Activated T-cell treated with anti-CD3 and anti-CD28 coated beads, Interleukin-2, amount 50 U/mL, for 24 hours (primary cell): Measurements from ENCODE around the gene GRAMD2B.
"Not testable (repeated sequence)": the region's sequence is repeated elsewhere in the genome, so short reads cannot be mapped to it uniquely, and the experiment has no call there.

Experiments used
- DNase-seq: peaks from one replicate; pipeline ENCODE4 v3.0.0-alpha.2; 2020
- H3K27ac Mint-ChIP-seq: 2 replicates; pipeline ENCODE4 v1.8.0; 2020; ENCODE audit warnings: mild to moderate bottlenecking, mixed read lengths
- H3K27me3 Mint-ChIP-seq: 2 replicates; pipeline ENCODE4 v1.8.0; 2020; ENCODE audit warnings: mixed read lengths
- H3K36me3 Mint-ChIP-seq: 2 replicates; pipeline ENCODE4 v1.8.0; 2020; ENCODE audit warnings: low read depth, mixed read lengths
- H3K4me1 Mint-ChIP-seq: 2 replicates; pipeline ENCODE4 v1.8.0; 2020; ENCODE audit warnings: low read depth, mixed read lengths
- H3K4me3 Mint-ChIP-seq: 2 replicates; pipeline ENCODE4 v1.8.0; 2020; ENCODE audit warnings: mild to moderate bottlenecking, moderate library complexity, mixed read lengths
- H3K9me3 Mint-ChIP-seq: 2 replicates; pipeline ENCODE4 v1.8.0; 2020; ENCODE audit warnings: mixed read lengths

Gene GRAMD2B

GRCh38 chr5:126513302-126513701, 90.1 kb downstream of the GRAMD2B start:
- Mint-ChIP-seq H3K27me3 (no peaks in the 10 kb centered on the region), H3K9me3 (no peaks in the 10 kb centered on the region), H3K27ac (no peak overlapping the region), H3K4me3 (no peak overlapping the region), H3K4me1 (peaks cover 30% of the 10 kb centered on the region), H3K36me3 (no peaks in the 10 kb centered on the region)
- no peak for DNase-seq

- no peak for DNase-seq
- Mint-ChIP-seq H3K27ac (no peak overlapping the region), H3K4me1 (peaks cover 26% of the 10 kb centered on the region), H3K36me3 (no peaks in the 10 kb centered on the region), H3K4me3 (no peak overlapping the region), H3K9me3 (no peaks in the 10 kb centered on the region), H3K27me3 (no peaks in the 10 kb centered on the region)
Observed at GRCh38 chr5:126513703-126514102, 90.5 kb downstream of the GRAMD2B start.

GRCh38 chr5:126514131-126514557, 90.9 kb downstream of the GRAMD2B start:
- H3K4me1 Mint-ChIP-seq, result peaks cover 22% of the 10 kb centered on the region
- H3K27ac Mint-ChIP-seq, result no peak overlapping the region
- H3K4me3 Mint-ChIP-seq, result no peak overlapping the region
- no peaks in the 10 kb centered on the region for H3K36me3 Mint-ChIP-seq
- H3K27me3 Mint-ChIP-seq, result no peaks in the 10 kb centered on the region
- DNase-seq, result no peak
- H3K9me3 Mint-ChIP-seq, result no peaks in the 10 kb centered on the region

- no peaks in the 10 kb centered on the region for H3K9me3 Mint-ChIP-seq
- no peaks in the 10 kb centered on the region for H3K27me3 Mint-ChIP-seq
- H3K36me3 Mint-ChIP-seq, result no peaks in the 10 kb centered on the region
- no peak overlapping the region for H3K27ac Mint-ChIP-seq
- peaks cover 17% of the 10 kb centered on the region for H3K4me1 Mint-ChIP-seq
- DNase-seq, result no peak
- H3K4me3 Mint-ChIP-seq, result no peak overlapping the region
Observed at GRCh38 chr5:126514558-126515141, 91.4 kb downstream of the GRAMD2B start.

GRCh38 chr5:126515337-126515736, 92.1 kb downstream of the GRAMD2B start:
- DNase-seq, result no peak
- H3K36me3 Mint-ChIP-seq, result no peaks in the 10 kb centered on the region
- no peaks in the 10 kb centered on the region for H3K27me3 Mint-ChIP-seq
- no peaks in the 10 kb centered on the region for H3K9me3 Mint-ChIP-seq
- no peak overlapping the region for H3K27ac Mint-ChIP-seq
- no peak overlapping the region for H3K4me3 Mint-ChIP-seq
- H3K4me1 Mint-ChIP-seq, result peaks cover 11% of the 10 kb centered on the region

GRCh38 chr5:126516133-126516532, 92.9 kb downstream of the GRAMD2B start:
- Mint-ChIP-seq H3K27me3 (no peaks in the 10 kb centered on the region), H3K36me3 (no peaks in the 10 kb centered on the region), H3K4me1 (peaks cover 4% of the 10 kb centered on the region), H3K4me3 (no peak overlapping the region), H3K9me3 (no peaks in the 10 kb centered on the region), H3K27ac (no peak overlapping the region)
- no peak for DNase-seq

- Mint-ChIP-seq H3K27me3 (no peaks in the 10 kb centered on the region), H3K9me3 (no peaks in the 10 kb centered on the region), H3K4me3 (no peak overlapping the region), H3K27ac (no peak overlapping the region), H3K36me3 (no peaks in the 10 kb centered on the region), H3K4me1 (peaks cover 2% of the 10 kb centered on the region)
- no peak for DNase-seq
Observed at GRCh38 chr5:126516852-126517251, 93.6 kb downstream of the GRAMD2B start.

- H3K27ac Mint-ChIP-seq, H3K4me1 Mint-ChIP-seq, H3K27me3 Mint-ChIP-seq, DNase-seq, H3K9me3 Mint-ChIP-seq, H3K4me3 Mint-ChIP-seq, H3K36me3 Mint-ChIP-seq: not testable (repeated sequence)
Observed at GRCh38 chr5:126519223-126519622, 96.0 kb downstream of the GRAMD2B start.

GRCh38 chr5:126519637-126520592, 96.7 kb downstream of the GRAMD2B start:
- no peak for DNase-seq
- no peaks in the 10 kb centered on the region for H3K27me3 Mint-ChIP-seq
- H3K27ac Mint-ChIP-seq, result no peak overlapping the region

GRCh38 chr5:126520593-126520953, 97.4 kb downstream of the GRAMD2B start:
- Mint-ChIP-seq H3K9me3 (no peaks in the 10 kb centered on the region), H3K4me3 (no peak overlapping the region), H3K4me1 (no peaks in the 10 kb centered on the region), H3K27ac (no peak overlapping the region), H3K27me3 (no peaks in the 10 kb centered on the region), H3K36me3 (no peaks in the 10 kb centered on the region)
- DNase-seq, result no peak

More at GRCh38 chr5:126519637-126520592, 96.7 kb downstream of the GRAMD2B start:
- Mint-ChIP-seq H3K4me3 (no peak overlapping the region), H3K4me1 (no peaks in the 10 kb centered on the region), H3K9me3 (no peaks in the 10 kb centered on the region), H3K36me3 (no peaks in the 10 kb centered on the region)

- no peak for DNase-seq
- no peak overlapping the region for H3K27ac Mint-ChIP-seq
- no peaks in the 10 kb centered on the region for H3K27me3 Mint-ChIP-seq
- H3K36me3 Mint-ChIP-seq, result no peaks in the 10 kb centered on the region
- no peaks in the 10 kb centered on the region for H3K4me1 Mint-ChIP-seq
- no peaks in the 10 kb centered on the region for H3K9me3 Mint-ChIP-seq
- H3K4me3 Mint-ChIP-seq, result no peak overlapping the region
Observed at GRCh38 chr5:126521130-126521529, 97.9 kb downstream of the GRAMD2B start.

GRCh38 chr5:126523818-126524510, 100.8 kb downstream of the GRAMD2B start:
- no peak overlapping the region for H3K4me3 Mint-ChIP-seq
- H3K27ac Mint-ChIP-seq, result no peak overlapping the region
- no peaks in the 10 kb centered on the region for H3K36me3 Mint-ChIP-seq
- no peaks in the 10 kb centered on the region for H3K27me3 Mint-ChIP-seq
- no peak for DNase-seq
- no peaks in the 10 kb centered on the region for H3K4me1 Mint-ChIP-seq
- H3K9me3 Mint-ChIP-seq, result no peaks in the 10 kb centered on the region

- H3K4me3 Mint-ChIP-seq, result no peak overlapping the region
- H3K27ac Mint-ChIP-seq, result no peak overlapping the region
- no peaks in the 10 kb centered on the region for H3K36me3 Mint-ChIP-seq
- H3K9me3 Mint-ChIP-seq, result no peaks in the 10 kb centered on the region
- DNase-seq, result no peak
- H3K27me3 Mint-ChIP-seq, result no peaks in the 10 kb centered on the region
- no peaks in the 10 kb centered on the region for H3K4me1 Mint-ChIP-seq
Observed at GRCh38 chr5:126525630-126526245, 102.5 kb downstream of the GRAMD2B start.

GRCh38 chr5:126526493-126526892, 103.3 kb downstream of the GRAMD2B start:
- Mint-ChIP-seq H3K9me3 (no peaks in the 10 kb centered on the region), H3K27ac (no peak overlapping the region), H3K27me3 (no peaks in the 10 kb centered on the region), H3K36me3 (no peaks in the 10 kb centered on the region), H3K4me3 (no peak overlapping the region), H3K4me1 (no peaks in the 10 kb centered on the region)
- DNase-seq, result no peak
